H1 (cell line): ENCODE data around the gene CCNL2. TPM values are rescaled to one million over a fixed set of nuclear protein-coding genes. Genes with fewer than 3 reads are reported as not detected.

ENCODE experiments used
- CTCF ChIA-PET: fragments of 300-600 bp; sonication (Branson Sonifier 250); formaldehyde crosslinking; loops from one replicate; lab custom pipeline; 2021; ENCODE audit not compliant: partially characterized antibody; lab: Charles Lee
- POLR2A ChIA-PET: fragments of 300-600 bp; sonication (Branson Sonifier 250); formaldehyde crosslinking; loops from one replicate; lab custom pipeline; 2021; ENCODE audit warnings: inconsistent platforms; ENCODE audit not compliant: partially characterized antibody; lab: Charles Lee
- DNase-seq, 2 experiments: peaks; one replicate each; pipeline versions ENCODE4 v3.0.0 to v3.0.0-alpha.2; 2010 to 2022; ENCODE audit warnings: low spot score in 2 of 2, low read depth in 1 of 2, mixed read lengths in 1 of 2
- FAIRE-seq: peaks from 2 replicates; lab custom pipeline; 2011; peaks lifted over from hg19 to GRCh38; lab: Jason Lieb, UNC
- H2AFZ ChIP-seq: 2 replicates; pipeline ENCODE4 v1.8.1; 2012; ENCODE audit warnings: low read length, inconsistent platforms
- H2AK5ac ChIP-seq: 2 replicates; pipeline ENCODE4 v1.6.1; 2013; ENCODE audit warnings: low read depth, low read length
- H2BK120ac ChIP-seq: replicated peaks from 2 replicates; pipeline ENCODE3; 2013; ENCODE audit warnings: low read depth, low read length, inconsistent platforms
- H2BK12ac ChIP-seq: 2 replicates; pipeline ENCODE4 v1.6.1; 2013; ENCODE audit warnings: low read depth, low read length
- H2BK15ac ChIP-seq: 2 replicates; pipeline ENCODE4 v1.6.1; 2013; ENCODE audit warnings: low read length
- H2BK20ac ChIP-seq: 2 replicates; pipeline ENCODE4 v1.6.1; 2013; ENCODE audit warnings: low read length
- H2BK5ac ChIP-seq: 2 replicates; pipeline ENCODE4 v1.6.1; 2013; ENCODE audit warnings: low read depth, low read length
- H3K14ac ChIP-seq: 2 replicates; pipeline ENCODE4 v1.6.1; 2013; ENCODE audit warnings: inconsistent platforms; ENCODE audit not compliant: insufficient read length
- H3K18ac ChIP-seq: 2 replicates; pipeline ENCODE4 v1.6.1; 2013; ENCODE audit warnings: low read length; ENCODE audit errors: extremely low read depth
- H3K23ac ChIP-seq: 2 replicates; pipeline ENCODE4 v1.6.1; 2013; ENCODE audit warnings: inconsistent platforms; ENCODE audit not compliant: insufficient read length
- H3K23me2 ChIP-seq: 2 replicates; pipeline ENCODE4 v1.6.1; 2013; ENCODE audit warnings: low read depth, low read length
- H3K27ac ChIP-seq: 2 replicates; pipeline ENCODE4 v1.6.1; 2011; ENCODE audit warnings: low read depth, low read length, inconsistent platforms
- H3K27me3 ChIP-seq, 4 experiments: replicated peaks in 1 of 4; 1 replicate in 1 of 4; 2 replicates in 3 of 4; pipeline versions ENCODE4 v1.6.1 to v1.8.1; 2011 to 2013; ENCODE audit warnings: low read length in 3 of 4, mild to moderate bottlenecking in 3 of 4, inconsistent platforms in 2 of 4, mixed read lengths in 2 of 4, moderate library complexity in 1 of 4; ENCODE audit not compliant: control insufficient read depth in 3 of 4, insufficient read depth in 3 of 4; ENCODE audit errors: extremely low read depth in 1 of 4
- H3K36me3 ChIP-seq, 4 experiments: 2 replicates each; pipeline versions ENCODE4 v1.6.1 to v1.8.1; 2011 to 2013; ENCODE audit warnings: mild to moderate bottlenecking in 4 of 4, low read length in 3 of 4, moderate library complexity in 2 of 4, control low read depth in 1 of 4, inconsistent platforms in 1 of 4; ENCODE audit not compliant: insufficient read depth in 4 of 4, control insufficient read depth in 2 of 4
- H3K4ac ChIP-seq: replicated peaks from 2 replicates; pipeline ENCODE3; 2013; ENCODE audit warnings: low read length, low read depth, mixed read lengths, inconsistent platforms; ENCODE audit not compliant: insufficient read length
- H3K4me1 ChIP-seq, 4 experiments: replicated peaks in 1 of 4; 1 replicate in 1 of 4; 2 replicates in 3 of 4; pipeline versions ENCODE4 v1.6.1 to v1.8.1; 2011 to 2013; ENCODE audit warnings: low read length in 3 of 4, inconsistent platforms in 2 of 4, mixed read lengths in 1 of 4; ENCODE audit not compliant: insufficient read depth in 4 of 4, control insufficient read depth in 3 of 4
- H3K4me2 ChIP-seq, 2 experiments: 2 replicates each; pipeline versions ENCODE4 v1.6.1 to v1.8.1; 2011 to 2013; ENCODE audit warnings: low read depth in 2 of 2, low read length in 2 of 2, control low read depth in 1 of 2, inconsistent platforms in 1 of 2, mild to moderate bottlenecking in 1 of 2; ENCODE audit not compliant: insufficient read depth in 1 of 2
- H3K4me3 ChIP-seq, 4 experiments: fragments of 200-600, 300-600 bp in 1 of 4; sonication (generic), shearing (Covaris generic), sonication (Bioruptor Twin) in 1 of 4; 2 replicates each; pipeline versions ENCODE4 v1.5.1 to v1.8.1; 2011 to 2016; ENCODE audit warnings: low read length in 4 of 4, low read depth in 3 of 4, control low read depth in 2 of 4, inconsistent platforms in 2 of 4, mild to moderate bottlenecking in 2 of 4, mixed read lengths in 1 of 4, moderate library complexity in 1 of 4; ENCODE audit not compliant: insufficient read depth in 2 of 4; ENCODE audit errors: extremely low read depth in 1 of 4
- H3K56ac ChIP-seq: replicated peaks from 2 replicates; pipeline ENCODE3; 2013; ENCODE audit warnings: low read depth, mild to moderate bottlenecking, mixed read lengths, low read length, inconsistent platforms; ENCODE audit not compliant: insufficient read length
- H3K79me1 ChIP-seq: 2 replicates; pipeline ENCODE4 v1.6.1; 2013; ENCODE audit warnings: low read depth, low read length, control low read depth
- H3K79me2 ChIP-seq, 2 experiments: 2 replicates each; pipeline versions ENCODE4 v1.6.1 to v1.8.1; 2012 to 2013; ENCODE audit warnings: low read length in 2 of 2, mild to moderate bottlenecking in 2 of 2, inconsistent platforms in 1 of 2; ENCODE audit not compliant: insufficient read depth in 2 of 2, control insufficient read depth in 1 of 2
- H3K9ac ChIP-seq, 4 experiments: replicated peaks in 1 of 4; 1 replicate in 1 of 4; 2 replicates in 3 of 4; pipeline versions ENCODE4 v1.6.1 to v1.8.1; 2011 to 2013; ENCODE audit warnings: low read depth in 3 of 4, low read length in 3 of 4, control low read depth in 2 of 4, mild to moderate bottlenecking in 2 of 4, moderate library complexity in 2 of 4, inconsistent platforms in 1 of 4; ENCODE audit errors: extremely low read depth in 1 of 4
- H3K9me3 ChIP-seq, 2 experiments: 2 replicates each; pipeline versions ENCODE4 v1.6.1 to v1.8.1; 2012 to 2013; ENCODE audit warnings: mild to moderate bottlenecking in 2 of 2, moderate library complexity in 2 of 2, control low read depth in 1 of 2, inconsistent platforms in 1 of 2, low read depth in 1 of 2, low read length in 1 of 2, mixed read lengths in 1 of 2; ENCODE audit not compliant: insufficient read depth in 2 of 2
- H4K20me1 ChIP-seq, 2 experiments: replicated peaks in 1 of 2; 2 replicates each; pipeline versions ENCODE3 to v1.8.1; 2011 to 2013; ENCODE audit warnings: inconsistent platforms in 2 of 2, low read length in 2 of 2, mild to moderate bottlenecking in 1 of 2; ENCODE audit not compliant: insufficient read depth in 2 of 2, control insufficient read depth in 1 of 2
- H4K5ac ChIP-seq: 2 replicates; pipeline ENCODE4 v1.6.1; 2013; ENCODE audit warnings: low read length, low read depth, mixed read lengths, inconsistent platforms; ENCODE audit not compliant: insufficient read length
- H4K8ac ChIP-seq: 2 replicates; pipeline ENCODE4 v1.8.0; 2013; ENCODE audit warnings: mild to moderate bottlenecking, moderate library complexity, low read length, inconsistent platforms; ENCODE audit not compliant: insufficient read depth; ENCODE audit errors: extremely low read depth
- H4K91ac ChIP-seq: replicated peaks from 2 replicates; pipeline ENCODE3; 2013; ENCODE audit warnings: low read length, mixed read lengths, inconsistent platforms; ENCODE audit not compliant: insufficient read length
- JUN ChIP-seq: IDR thresholded peaks from 2 replicates; pipeline ENCODE4 v1.6.1; 2011; ENCODE audit warnings: low read depth, mild to moderate bottlenecking, improper control_type of control experiment, low read length
- MAFK ChIP-seq: IDR thresholded peaks from 2 replicates; pipeline ENCODE4 v1.6.1; 2012; ENCODE audit warnings: low read depth, mild to moderate bottlenecking, improper control_type of control experiment, low read length
- RBBP5 ChIP-seq: IDR thresholded peaks from 2 replicates; pipeline ENCODE4 v1.7.1; 2012; ENCODE audit warnings: low read depth, mild to moderate bottlenecking, inconsistent platforms, low read length, moderate library complexity, borderline replicate concordance
- WGBS, 2 experiments: shearing (Covaris generic) in 1 of 2; methylation state at CpG; one replicate each; pipeline versions ENCODE4 v1.1.6 to v1.1.7; 2013 to 2015; ENCODE audit warnings: low lambda C conversion rate in 2 of 2, mixed read lengths in 2 of 2, inconsistent platforms in 1 of 2, low coverage in 1 of 2, missing lambda C conversion rate in 1 of 2; ENCODE audit not compliant: insufficient replicate concordance in 2 of 2, insufficient coverage in 1 of 2, insufficient read length in 1 of 2; ENCODE audit errors: extremely low coverage in 1 of 2, missing lambda C conversion rate in 1 of 2; 5-methylcytosine and 5-hydroxymethylcytosine counted together
- polyA plus RNA-seq, 7 experiments: library from polyadenylated mRNA; depleted of rRNA in 3 of 7; stranded (reverse) in 5 of 7; unstranded in 2 of 7; fragments of >200 nt in 5 of 7; fragments of 200-250 nt in 2 of 7; gene quantifications; 1 replicate in 5 of 7; 2 replicates in 1 of 7; 4 replicates in 1 of 7; pipeline versions ENCODE4 v1.2.1 to v1.2.3, GENCODE V29; 2011 to 2013; ENCODE audit warnings: missing spikeins in 2 of 7, mixed read lengths in 2 of 7
- total RNA-seq: library from RNA; stranded (reverse); fragmentation: NEBNext Ultra II Directional; extraction: Animal tissue kit (Norgen Biotek cat#: 25700); gene quantifications from 2 replicates; pipeline ENCODE4 v1.2.1, GENCODE V29; 2021

Gene CCNL2
- total and polyA plus RNA-seq, 2 of the 8 experiments (the other 6 are each of a cell fraction or from before 2014, with no cell fraction given), result 79.8 to 120 TPM

GRCh38 chr1:1357871-1358432, 41.2 kb downstream of the CCNL2 start:
- Histone ChIP-seq H3K79me1 (no peaks in the 10 kb centered on the region), H2AFZ (no peak overlapping the region), H2BK120ac (no peak overlapping the region), H3K56ac (no peak overlapping the region), H2BK5ac (no peak overlapping the region), H2AK5ac (no peak overlapping the region), H3K79me2 (no peaks in the 10 kb centered on the region), H4K5ac (no peak overlapping the region), H3K27ac (no peak overlapping the region), H3K23me2 (peaks cover 14% of the 10 kb centered on the region), H3K23ac (no peak overlapping the region), H3K9me3 (no peaks in the 10 kb centered on the region), H3K36me3 (no peaks in the 10 kb centered on the region), H4K8ac (peak overlapping the region; percentile 72), H3K4me1 (peaks cover 2 to 41% (median 30%) of the 10 kb centered on the region in 4 experiments), H4K20me1 (no peaks in the 10 kb centered on the region), H2BK15ac (no peak overlapping the region), H2BK12ac (no peak overlapping the region), H2BK20ac (no peak overlapping the region), H3K4me2 (peak overlapping the region; percentile 47 to 50; a peak in 3 of 4 replicates), H3K4ac (peak overlapping the region; percentile 7), H3K4me3 (peak overlapping the region in 2 of 4 experiments; percentile 16 to 18; a peak in 3 of 8 replicates), H4K91ac (peak overlapping the region; percentile 91), H3K14ac (no peak overlapping the region), H3K27me3 (peaks cover 9 to 17% (median 14%) of the 10 kb centered on the region in 4 experiments), H3K9ac (0 out of 7 replicates have a peak overlapping the region, but pooled peaks of 1 of the 4 experiments have one; percentile 8), H3K18ac (no peak overlapping the region; the same call in 1 of the 2 replicates)
- POLR2A ChIA-PET, result interaction anchor here (0.6 to 4.0 kb wide), 7 partner anchors 13 to 63 kb away, joined by 3 to 19 read pairs (median 4); partner anchors contain the start of genes ANKRD65, AURKAIP1, CCNL2 and MRPL20
- no peak for TF ChIP-seq RBBP5
- TF ChIP-seq JUN, result no peak
- TF ChIP-seq MAFK, result peak; percentile 30; the same call in 1 of the 2 replicates
- DNase-seq (no peak), FAIRE-seq (no peak)
- 68% methylated on average over 17 of the region's 18 CpGs; no CpG with 5 or more reads in 1 of the 2 experiments for WGBS, 2 experiments
- CTCF ChIA-PET, result interaction anchor here (0.7 to 2.9 kb wide), 5 partner anchors 10 to 44 kb away, joined by 3 to 18 read pairs (median 3); no protein-coding TSS in a partner anchor
